GM18520 (cell line): Measurements from ENCODE around the gene GRIK5.

Experiments
- ATAC-seq: cut with Tn5 transposase; IDR thresholded peaks from one replicate; pipeline ENCODE4 v1.9.1; 2021; ENCODE audit not compliant: unreplicated experiment

Gene GRIK5

GRCh38 chr19:42095142-42095813, 25.3 kb upstream of the GRIK5 start:
- ATAC-seq: no peak

DNA sequence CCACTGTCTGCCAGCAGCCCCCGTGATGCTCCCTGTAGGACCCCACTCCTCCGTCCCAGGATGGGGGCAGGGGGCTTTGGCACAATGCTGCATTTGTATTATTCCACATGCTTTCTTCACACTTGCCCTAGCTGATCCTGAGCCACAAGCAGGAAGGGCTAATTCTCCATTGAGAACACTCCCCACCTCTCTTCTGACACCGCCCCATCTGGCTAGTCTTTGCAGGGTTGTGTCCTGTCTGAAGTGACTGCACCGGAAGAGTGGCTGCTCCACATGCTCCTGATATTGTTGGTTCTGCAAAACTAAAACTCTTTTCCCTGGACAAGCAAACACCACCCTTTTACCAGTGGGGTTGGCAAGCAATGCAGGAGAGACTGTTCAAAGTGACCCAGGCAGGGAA, 23.9 kb upstream of the GRIK5 start:
- no peak for ATAC-seq

DNA sequence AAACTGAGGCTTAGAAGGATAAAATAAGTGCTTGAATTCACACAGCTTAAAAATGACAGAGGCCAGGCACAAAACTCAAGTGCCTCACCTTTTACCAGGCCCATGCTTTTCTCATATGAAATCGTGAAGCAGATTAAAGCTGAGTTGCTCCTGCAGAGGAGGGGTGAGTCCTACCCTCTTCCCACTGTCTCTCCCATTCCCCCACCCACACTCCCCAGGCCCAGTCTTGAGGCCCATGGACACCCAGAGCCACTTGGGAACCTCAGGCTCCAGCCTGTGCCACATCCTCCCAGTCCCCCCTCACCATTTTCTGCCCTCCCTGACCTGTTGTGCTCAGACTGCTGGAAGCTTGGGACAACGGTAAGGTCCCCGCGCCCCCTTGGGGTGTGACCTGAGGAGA, 23.5 kb upstream of the GRIK5 start:
- no peak for ATAC-seq

GRCh38 chr19:42092350-42092749, 22.3 kb upstream of the GRIK5 start:
- no peak for ATAC-seq

GRCh38 chr19:42091742-42092141, 21.7 kb upstream of the GRIK5 start:
- ATAC-seq: no peak

- ATAC-seq: no peak
Observed at GRCh38 chr19:42091300-42091699, 21.3 kb upstream of the GRIK5 start.

DNA sequence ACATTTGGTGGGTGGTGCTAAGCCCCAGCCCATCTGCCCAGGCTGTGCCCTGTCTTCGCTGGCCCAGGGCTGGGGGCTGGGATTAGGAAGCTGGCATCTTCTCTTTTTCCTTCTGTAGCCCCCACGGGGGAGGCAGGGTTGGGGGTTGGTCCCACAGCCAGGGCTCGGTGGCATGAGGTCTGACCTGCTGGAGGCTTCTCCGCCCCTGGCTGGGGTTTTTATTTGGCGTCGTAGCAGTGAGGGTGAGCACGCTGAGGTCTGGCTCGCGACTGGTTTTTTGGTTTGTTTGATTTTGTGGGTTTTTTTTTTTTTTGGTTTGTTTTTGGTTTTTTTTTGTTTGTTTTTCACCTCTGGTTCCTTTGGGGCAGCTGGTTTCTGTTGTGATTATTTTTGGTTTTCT, 20.7 kb upstream of the GRIK5 start:
- ATAC-seq: no peak

- no peak for ATAC-seq
Observed at GRCh38 chr19:42089772-42090171, 19.8 kb upstream of the GRIK5 start.

- no peak for ATAC-seq
Observed at GRCh38 chr19:42089191-42089750, 19.3 kb upstream of the GRIK5 start.

DNA sequence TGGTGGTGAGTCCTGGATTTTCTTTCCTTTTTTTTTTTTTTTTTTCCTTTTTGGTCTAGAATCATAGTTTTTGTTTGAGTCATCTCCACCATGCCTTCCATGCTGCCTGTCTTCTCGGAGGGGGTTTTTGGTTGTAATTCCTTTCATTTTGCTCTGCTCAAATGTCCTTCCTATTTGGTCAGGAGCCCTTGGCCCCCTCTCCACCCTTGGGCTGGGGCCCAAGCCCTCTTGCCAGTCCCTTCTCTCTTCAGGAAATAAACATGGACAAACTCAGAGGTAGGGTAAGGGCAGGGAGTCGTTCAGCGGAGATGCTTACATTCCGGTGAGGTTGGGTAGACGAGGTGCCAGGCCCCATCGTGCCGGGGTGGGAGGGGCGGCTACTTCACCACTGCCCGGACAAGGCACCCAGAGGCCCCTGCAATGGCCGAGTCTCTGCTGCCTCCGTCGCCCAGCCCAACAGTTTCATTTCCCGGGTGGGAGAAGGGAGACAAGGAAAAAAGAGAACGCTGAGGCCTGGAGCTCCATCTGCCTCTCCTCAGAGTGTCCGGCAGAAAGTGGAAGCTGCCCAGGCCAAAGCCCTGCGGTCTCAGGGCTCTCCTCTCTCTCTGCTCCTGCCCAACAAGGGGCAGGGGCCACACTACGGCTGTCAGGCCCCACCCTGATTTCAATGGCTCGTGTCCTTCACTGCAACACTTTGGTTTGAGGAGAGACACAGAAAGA, 18.6 kb upstream of the GRIK5 start:
- no peak for ATAC-seq

DNA sequence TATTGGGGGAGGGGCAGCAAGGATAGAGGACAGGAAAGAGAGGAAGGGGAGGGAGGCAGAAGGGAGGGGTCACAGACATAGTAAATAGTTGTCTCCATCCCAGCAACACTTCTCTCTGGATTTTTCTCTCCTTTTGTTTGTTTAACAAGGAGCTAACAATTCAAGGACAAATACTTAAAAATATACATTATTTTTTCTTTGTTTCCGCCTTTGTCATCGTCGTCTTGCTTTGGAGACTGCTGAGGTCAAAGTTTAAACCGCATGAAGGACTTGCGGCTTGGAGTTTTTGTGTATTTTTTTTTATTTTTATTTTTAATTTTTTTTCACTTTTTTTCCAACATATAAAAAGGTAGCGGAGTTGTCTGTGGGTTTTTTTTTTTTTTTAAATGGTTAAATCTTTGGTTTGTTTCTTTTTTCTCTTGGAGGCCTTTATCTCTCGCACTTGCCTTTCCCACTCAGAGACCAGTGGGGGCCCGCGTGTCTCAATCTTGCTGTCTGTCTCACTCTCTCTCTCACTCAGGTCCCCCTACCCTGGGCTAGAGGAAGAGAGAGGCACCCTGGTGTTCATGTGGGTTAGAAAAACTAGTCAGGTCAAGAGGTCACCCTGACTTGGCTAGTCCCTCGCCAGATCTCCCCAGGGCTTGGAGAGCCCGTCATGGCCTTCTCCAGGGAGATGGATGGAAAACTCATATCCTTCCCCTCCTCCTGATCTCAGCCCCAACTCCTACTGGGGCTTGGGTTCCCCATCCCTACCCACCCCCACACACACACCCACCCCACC, 17.0 kb upstream of the GRIK5 start:
- no peak for ATAC-seq

DNA sequence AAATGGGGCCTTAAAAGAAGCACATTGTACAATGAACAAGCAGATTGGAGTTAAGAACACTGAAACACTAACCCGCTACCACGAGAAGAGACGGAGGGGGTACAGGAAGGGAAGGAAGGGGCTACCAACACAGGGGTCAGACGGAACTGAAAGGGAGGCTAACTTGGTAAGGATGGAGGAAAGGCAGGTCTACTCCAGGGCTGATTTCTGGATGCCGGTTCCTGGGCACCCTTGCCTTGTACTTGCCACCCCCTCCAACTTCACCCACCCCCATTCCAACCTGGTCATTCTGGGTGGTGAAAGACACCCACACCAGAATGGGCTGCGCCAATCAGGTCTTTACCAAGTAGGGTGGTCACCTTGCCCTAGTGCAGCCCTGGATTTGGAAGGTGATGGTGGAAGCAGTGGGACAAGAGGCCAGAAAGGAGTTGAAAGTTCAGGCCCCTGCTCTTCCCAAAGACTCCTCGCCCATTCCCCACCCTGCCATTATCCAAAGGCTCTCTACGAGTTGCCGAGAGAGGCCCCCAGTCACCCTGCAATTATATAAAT, 16.3 kb upstream of the GRIK5 start:
- no peak for ATAC-seq

GRCh38 chr19:42083537-42083936, 13.5 kb upstream of the GRIK5 start:
- no peak for ATAC-seq

DNA sequence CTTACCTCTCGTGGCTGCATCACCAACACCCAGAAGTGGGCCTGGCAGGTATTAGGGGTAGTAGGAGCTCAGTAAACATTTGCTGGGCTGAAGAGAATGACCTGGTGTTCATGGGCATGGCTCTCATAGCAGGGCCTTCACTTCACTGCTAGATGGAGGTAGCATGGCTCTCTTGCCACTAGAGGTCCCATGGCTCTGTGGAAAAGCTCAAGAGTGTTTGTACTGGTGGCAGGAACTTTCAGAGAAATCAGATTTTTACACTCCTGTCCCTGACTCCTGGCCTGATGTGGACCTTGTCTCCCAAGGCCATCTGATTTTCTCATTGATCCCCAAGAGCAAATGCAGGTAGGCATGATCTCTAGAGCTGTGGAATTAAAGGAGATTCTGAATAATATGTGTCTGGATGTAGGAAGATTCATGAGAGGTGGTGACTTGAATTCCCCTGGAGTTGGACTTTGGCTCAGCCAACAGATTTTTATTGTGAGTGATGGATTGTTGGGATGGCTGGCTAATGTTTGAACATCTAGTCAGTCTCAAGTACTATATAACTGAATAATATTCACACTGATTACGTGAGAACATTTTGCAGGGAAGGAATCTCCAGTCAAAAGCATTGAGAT, 11.7 kb upstream of the GRIK5 start:
- ATAC-seq: no peak

- no peak for ATAC-seq
Observed at GRCh38 chr19:42080764-42081375, 10.9 kb upstream of the GRIK5 start.

GRCh38 chr19:42079886-42080763, 10.1 kb upstream of the GRIK5 start:
- ATAC-seq: no peak

DNA sequence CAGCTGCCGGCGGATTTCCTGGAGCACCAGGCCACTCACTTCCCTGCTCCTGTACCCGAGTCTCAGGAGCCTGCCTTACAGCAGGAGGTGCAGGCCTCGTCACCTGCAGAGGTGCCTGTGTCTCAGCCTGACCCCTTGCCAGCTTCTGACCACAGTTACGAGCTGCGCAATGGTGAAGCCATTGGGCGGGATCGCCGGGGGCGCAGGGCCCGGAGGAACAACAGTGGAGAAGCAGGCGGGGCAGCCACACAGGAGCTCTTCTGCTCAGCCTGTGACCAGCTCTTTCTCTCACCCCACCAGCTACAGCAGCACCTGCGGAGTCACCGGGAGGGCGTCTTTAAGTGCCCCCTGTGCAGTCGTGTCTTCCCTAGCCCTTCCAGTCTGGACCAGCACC, 9.3 kb upstream of the GRIK5 start:
- no peak for ATAC-seq

GRCh38 chr19:42078538-42079275, 8.7 kb upstream of the GRIK5 start:
- ATAC-seq: no peak

- ATAC-seq: no peak
Observed at GRCh38 chr19:42078058-42078457, 8.1 kb upstream of the GRIK5 start.
